SK-N-MC (cell line): ENCODE results near the gene CCR5AS.

ENCODE experiments used
- EZH2 ChIP-seq: fragments of 200-600 bp; sonication (generic); IDR thresholded peaks from one replicate; pipeline ENCODE4 v1.6.1; 2017; ENCODE audit warnings: antibody characterized with exemption
- POLR2AphosphoS5 ChIP-seq: IDR thresholded peaks from 2 replicates; pipeline ENCODE4 v1.6.1; 2012; ENCODE audit warnings: mild to moderate bottlenecking, low read depth, low read length, borderline replicate concordance

GRCh38 chr3:46389306-46389705, 17.6 kb downstream of the CCR5AS start:
- TF ChIP-seq EZH2 (no peak), POLR2AphosphoS5 (no peak)
